GM04503 (cell line): ENCODE results near the gene EML4.
"Not testable (repeated sequence)": the region's sequence is repeated elsewhere in the genome, so short reads cannot be mapped to it uniquely, and the experiment has no call there.

Experiments used
- DNase-seq: peaks from one replicate; pipeline ENCODE4 v3.0.0-alpha.2; 2012; ENCODE audit warnings: low read depth

The EML4 gene

DNA sequence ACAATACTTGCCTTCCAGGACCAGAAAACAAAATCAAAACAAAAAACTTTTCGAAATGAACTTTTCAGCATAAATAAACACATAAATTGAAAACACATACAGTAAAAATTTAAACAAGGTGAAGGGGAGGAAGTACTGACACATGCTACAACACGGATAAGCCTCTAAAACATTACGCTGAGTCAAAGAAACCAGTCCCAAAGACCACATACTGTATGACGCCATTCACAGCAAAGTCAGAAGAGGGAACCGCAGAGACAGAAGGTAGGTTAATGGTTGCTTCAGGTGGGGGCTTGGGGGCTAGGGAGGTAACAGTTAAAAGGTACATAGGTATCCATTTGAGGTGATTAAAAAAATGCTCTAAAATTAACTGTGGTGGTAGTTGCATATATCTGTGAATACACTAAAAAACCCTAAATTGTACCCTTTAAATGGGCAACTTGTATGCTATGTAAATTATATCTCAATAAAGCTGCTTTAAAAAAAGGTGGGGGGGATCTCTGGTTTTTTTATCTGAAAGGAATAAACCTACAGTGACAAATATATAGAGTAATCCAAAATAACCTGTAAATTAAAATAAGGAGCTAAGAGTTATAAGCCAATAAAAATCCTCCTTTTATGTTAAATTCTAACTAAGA lies 184.8 kb downstream of the EML4 start:
- DNase-seq, result no peak

DNA sequence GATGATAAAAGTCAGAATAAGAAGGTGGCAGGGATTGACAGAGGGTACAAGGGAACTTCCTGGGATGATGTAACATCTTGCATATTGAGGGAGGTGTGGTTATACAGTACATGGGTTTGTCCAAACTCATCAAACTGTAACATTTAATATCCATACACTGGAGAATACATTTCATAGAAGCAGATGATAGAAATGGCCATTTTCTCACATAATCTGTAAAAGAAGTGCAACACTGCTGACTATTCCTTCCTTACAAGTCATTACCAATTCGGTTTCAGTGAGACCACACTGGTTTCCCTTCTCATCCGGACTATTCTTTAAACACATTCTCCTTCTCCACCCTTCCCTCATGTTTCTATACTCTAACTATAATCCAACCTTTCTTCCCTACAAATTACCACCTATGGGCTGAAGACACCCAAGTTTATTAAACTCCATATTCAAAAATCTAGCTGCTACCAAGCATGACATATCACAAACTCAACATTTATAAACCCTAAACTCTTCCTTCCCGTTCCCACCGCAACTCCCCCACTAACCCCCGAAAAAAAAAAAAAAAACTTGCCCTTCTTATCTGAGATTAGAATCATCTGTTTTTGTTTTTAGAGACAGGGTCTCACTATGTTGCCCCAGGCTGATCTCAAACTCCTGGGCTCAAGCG lies 190.3 kb downstream of the EML4 start:
- no peak for DNase-seq

DNA sequence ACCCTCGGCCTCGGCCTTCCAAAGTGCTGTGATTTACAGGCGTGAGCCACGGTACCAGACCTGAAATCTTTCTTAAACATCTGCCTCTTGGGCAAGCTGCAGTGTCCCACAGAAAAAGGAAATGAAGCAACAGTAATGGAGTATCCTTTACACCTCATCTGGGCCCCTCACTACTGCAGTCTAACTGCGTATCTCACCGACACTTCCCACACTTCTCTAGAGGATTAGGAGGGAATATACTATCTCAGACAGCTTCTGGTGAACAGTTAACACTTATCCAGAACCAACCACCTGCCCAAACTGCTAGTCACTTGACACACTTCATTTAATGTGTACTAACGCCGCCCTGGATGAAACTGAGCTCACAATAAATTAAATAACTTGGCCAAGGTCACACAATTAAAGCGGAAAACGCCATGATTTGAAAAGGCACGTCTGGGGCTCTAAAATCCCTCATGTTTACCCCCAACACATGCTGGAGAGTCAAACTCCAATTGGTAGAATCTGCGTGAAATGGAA lies 190.9 kb downstream of the EML4 start:
- DNase-seq, result no peak

DNA sequence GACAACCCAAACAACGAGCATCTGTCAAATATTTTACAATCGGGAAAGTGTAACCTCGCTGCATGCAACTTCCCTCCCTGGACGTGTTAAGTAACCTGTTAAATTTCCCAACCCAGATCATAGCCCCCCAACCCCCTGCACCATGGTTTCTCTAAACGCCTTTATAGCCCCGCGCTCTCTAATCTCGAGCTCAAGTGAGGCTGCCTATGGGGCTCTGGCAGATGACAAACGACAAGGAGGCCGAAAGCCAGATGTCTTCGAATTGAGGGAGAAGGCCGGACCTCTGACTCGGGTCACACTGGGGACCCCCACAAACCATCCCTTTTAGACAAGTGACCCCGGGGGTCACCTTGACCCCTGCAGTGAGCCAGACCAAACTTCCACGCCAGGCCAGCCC lies 191.3 kb downstream of the EML4 start:
- DNase-seq, result no peak

DNA sequence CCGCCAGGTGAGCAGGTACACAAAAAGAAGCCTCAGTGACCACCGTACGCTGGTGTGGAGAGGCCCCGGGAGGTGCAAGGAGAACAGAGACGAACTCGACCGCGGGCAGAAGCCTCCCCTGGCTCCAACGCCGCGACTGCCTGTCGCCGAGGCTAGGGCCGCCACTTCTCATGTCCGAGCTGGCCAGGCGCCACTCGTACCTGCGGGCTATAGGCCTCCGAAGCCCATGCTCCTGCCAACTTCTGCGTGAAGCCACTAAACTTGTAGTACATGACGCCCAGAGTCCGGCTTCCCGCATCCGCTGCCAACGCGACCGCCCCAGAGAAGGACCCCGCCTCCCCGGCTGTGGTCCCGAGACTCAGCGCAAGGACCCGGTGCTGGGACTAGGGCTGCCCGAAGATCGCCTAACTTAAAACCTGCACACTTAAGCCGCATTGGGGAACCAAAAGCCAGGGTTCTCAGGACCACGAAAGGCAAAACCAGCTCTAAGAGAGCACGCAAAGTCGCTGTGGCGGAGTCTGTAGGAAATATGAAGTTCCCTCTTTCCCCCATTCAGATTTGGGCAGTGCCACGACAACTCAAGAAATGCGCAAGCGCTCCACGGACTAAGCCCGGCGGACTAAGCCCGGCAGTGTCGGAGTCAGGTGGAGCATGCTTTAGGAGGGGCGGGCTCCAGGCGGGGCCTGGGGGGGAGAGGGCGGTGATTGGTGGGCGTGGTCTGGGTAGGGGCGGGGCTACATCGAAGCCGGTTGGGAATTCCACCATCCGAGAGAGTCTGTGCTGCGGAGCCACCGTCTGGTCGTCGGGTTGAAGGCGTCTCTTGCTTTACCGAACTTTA lies 192.0 kb downstream of the EML4 start, which contains the start of gene COX7A2L:
COX7A2L (minus strand) TSS at position 328 of the 838 bp plus-strand sequence; CDS start at position 272, 56 bp downstream.
- peak; percentile 78 for DNase-seq

DNA sequence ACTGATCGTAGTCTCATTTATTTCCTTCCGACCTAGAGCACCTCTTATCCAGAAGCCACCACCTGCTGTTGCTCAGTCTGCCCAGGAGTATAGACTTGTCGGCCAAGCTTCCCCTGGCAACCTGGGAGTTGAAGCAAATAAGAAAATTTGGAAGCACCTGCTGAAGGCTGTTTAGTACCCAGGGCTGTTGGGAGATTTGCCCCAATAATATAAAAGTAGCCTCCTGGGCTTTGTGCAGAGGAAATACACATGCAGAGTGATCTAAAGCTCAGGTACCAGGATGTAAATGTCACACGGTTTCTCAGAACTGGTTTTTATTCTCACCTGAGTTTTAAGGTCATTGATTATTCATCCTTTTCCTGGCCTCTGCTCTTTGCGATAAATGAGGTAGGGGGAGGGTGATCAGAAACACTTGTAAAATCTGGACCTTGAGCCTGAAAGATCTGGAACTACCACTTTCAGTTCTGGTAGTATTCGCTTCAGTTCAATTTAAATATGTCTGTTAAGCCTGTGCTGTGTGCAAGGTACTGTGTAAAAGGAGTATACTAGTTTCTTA lies 192.7 kb downstream of the EML4 start:
- DNase-seq, result no peak

DNA sequence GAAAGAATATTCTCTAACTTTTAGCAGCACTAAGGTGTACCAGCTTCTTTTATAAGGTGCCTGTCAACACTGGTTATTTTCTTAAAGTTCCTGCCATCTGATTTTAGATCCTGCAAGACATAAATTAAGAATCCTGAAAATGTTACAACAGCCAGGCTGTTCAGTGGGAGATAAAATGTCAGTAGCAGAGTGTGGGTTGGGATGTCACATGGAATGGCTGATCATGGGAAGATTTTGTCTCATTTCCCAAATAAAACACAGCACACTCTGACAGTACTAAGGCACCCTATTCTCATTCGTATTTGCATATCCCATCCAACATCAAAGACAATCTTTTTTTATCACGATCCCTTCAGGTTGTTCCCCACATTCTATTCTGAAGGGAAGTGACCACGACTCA lies 194.3 kb downstream of the EML4 start:
- DNase-seq, result no peak

DNA sequence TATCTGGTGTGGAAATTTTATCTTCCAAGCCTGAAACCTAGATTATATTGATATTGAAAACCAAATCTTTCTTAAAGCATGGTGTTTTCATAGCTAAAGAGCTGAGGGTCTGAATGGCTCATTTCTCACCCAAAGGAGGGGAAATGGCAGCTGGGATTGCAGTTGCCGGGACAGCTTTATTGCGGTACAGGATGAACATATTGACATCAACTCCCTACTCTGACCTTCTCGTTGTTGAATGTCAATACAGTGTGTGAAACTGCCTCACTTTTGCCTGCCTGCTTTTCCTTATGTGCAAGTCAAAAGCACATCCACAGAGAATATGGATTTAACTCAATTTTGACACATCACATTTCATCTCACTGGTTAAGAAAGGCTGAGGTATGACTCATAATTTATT lies 195.5 kb downstream of the EML4 start:
- no peak for DNase-seq

DNA sequence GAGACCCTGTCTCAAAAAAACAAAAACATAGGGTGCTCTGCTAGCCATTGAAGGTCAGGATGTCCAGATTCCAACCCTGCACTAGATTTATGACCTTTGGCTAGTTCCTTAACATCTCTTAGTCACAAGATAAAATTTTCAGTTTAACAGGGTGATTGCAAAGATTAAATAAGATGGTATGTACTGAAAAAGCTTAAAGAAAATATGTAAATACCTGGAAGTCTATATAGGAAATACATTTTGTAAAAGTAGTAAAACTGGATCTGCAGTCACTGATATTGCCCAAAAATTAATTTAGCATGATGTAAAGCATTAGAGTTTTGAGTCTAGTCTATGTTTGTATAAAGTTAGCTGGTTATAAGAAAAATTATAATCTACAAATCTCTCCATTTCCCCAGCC lies 197.3 kb downstream of the EML4 start:
- DNase-seq, result no peak

DNA sequence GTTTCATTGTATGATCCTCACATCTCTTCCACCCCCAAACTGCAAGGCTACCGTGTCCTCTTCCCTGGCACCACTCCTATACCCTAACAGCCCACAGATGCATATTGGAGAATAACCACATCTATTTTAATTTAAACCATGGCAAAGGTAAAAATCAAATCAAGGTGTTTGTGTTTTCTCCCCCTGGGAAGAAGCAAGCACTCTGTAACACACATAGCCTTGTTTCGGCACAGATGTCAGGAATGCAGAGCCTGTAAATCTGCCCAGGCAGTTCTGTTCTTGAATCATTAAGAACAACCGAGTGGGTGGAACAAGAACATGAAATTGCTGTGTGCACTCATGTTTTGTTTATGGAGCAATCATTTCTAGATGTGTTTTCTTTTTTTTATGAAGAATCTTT lies 198.7 kb downstream of the EML4 start:
- no peak for DNase-seq

DNA sequence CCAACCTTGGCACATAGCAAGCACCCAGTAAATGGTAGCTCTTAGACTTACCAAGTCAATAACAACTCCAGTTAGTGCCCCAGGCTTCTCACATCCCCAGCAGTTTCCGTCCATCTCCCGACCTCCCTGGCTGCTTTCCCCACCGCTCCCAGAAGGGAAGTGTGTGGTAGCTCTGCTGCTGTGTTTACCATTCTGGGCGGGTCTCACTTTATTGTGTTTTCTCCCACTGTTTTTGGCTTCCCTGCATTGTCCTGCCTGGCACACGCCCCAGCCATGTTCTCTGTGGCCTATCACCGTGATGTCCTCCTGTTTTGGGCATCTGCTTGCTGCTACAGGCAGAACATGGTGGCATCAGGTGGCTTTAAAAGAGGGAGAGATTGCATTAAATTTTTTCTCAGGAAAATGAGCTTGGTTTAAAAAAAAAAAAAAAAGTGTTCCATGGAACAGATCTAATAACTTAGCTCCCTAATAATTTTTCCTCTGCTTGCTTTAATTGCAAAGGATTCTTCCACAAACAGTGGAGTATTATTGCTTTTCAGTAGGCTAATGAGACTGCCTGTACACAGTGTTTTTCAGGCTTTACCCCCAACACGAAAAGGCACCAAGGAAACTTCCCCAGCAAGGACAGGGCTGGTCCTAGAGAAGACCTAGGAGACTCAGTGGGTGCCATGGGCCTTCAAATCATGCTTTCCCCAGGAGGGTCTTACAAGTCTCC lies 199.8 kb downstream of the EML4 start:
- DNase-seq, result no peak

DNA sequence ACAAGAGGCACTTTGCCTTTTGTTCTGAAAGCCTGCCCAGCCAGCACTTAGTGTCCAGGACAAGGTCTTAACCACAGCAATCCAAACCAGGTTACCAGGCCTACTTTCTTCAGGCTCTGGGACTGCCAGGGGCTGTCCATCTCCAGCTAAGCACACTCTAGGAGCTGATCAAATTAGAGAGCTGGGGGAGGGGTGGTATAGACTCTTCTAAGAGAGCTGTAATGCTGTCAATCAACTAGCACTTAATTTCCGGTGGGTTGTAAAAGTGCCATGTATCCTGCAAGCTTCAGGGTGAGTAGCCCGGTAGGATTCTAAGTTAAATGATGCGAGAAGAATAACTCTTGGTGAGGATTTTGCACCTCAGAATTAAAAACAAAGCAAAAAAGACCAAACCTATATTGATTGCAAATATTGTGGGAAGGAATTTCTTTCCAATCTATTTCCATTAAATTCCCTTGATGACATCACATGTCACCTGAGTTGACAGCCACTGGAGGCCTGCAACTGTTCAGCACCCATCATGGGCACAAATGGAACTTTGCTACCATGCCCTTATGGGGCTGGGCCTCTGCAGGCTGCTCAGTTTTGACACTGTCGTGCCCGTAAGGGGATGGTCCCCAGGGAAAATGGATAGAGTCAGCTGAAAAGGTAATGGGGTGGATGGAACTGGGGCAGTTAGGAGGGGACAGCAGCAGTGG lies 200.5 kb downstream of the EML4 start:
- no peak for DNase-seq

DNA sequence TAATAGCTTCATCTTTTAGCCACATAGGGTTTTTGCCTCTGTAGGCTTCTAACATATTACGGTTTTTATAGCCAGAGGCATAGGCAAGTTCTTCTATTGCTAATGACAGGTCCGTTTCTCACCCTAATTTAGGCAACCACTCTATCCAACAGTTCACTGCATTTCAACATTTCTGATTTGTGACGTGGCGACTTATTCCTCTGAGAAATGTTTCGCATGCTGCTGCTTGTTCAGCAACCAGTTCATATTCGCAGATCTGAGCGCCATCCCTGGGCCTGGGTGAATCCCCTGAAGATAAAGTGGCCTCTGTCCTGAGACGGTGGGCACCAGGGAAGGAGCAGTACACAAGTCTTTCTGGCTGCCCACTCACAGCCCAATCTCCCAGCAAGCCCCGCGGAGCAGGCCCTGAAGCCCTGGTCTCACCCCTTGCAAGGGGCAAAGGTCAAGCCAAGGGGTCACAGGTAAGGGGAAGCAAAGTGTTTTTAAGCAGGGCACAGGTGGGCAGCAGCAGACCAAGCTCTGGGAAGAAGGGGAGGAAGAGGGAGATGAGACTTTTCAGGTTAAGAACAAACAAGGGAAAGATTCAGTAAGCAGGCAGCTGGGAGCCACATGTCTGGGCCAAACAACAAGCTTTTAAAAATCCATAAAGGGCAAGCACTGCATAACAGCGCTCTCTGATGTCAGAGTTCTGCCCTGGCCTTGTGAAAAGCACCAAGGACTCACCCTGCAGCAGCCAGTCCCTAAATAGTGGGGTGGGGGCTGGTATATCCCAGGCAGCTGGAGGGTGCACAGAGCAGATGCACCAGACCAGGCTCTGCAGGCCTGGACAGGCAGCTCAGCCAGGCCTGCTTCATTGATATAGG lies 202.7 kb downstream of the EML4 start:
- DNase-seq, result no peak

DNA sequence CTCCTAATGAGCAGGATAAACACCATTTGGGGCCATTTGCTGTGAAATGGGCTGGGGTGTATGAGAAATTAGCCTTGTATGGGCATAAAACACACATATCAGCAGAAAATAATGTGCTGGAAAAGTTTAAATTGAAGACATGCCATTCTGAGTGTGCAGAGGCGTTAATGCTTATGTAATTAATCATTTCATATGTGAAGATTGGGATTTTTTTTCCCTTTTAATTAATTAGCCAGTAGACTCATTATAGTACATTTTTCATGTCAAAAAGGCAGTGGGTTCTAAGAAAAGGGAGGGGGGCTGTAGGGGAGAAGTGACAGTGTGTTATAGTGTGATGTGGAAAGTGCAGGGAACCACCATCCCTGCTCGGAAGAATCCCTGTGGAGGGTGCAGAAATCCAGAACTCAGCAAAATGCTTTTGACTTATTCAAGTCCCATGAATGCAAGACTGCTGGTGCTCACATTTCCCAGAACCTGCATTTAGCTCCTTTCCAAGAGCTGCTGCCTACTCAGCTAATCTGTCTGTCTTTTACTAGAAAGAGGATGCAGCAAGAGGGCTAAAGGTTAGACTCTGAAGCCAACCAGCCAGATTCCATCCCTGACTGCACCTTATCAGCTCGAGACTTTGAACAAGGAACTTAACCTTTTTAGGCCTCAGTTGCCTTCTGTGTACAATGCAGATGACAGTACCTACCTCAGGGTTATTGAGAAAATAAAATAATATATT lies 203.5 kb downstream of the EML4 start:
- no peak for DNase-seq

DNA sequence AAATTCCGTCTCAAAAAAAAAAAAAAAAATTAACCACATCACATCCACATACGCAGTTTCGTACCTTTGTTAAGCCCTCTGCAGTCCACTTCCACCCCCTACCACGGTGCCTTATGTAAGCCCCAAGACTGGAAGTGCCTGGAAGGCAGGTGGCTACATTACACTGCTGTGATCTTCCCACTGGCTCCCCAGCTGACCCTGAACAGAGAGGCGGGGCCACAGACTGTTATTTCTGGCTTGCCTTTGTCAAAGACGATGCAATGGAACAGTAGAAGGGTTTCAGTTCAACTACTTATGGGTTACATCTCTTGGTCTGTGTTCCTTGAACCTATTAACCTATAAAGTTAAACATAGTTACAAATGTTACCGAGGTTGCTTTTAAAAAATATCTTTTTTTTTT lies 207.6 kb downstream of the EML4 start:
- DNase-seq, result no peak

DNA sequence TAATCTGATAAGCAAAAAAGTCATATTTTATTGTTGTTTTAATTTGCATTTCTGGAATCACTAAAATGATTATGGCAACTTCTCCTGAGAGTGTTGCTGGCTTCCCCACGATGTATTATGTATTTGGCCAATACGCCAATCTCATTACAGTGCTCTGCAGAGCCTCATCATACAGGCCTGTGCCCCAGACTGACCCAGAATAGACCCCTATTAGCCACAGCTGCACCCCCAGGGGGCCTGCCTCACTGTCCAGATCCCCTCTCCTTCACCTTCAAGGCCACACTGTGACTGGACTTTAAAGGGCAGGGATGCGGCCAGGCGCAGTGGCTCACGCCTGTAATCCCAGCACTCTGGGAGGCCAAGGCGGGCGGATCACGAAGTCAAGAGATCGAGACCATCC lies 209.3 kb downstream of the EML4 start:
- DNase-seq, result no peak

DNA sequence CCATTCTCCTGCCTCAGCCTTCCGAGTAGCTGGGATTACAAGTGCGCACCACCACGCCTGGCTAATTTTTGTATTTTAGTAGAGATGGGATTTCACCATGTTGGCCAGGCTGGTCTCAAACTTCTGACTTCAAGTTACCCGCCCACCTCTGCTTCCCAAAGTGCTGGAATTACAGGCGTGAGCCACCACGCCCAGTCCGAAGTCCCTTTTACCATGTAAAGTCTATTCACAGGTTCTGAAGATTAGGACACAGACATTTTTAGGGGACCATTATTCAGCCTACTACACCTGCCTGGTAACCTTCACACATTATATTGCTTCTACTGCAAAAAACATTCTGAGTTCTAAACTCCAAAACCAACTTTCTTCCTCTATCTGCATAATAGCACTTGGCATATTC lies 210.9 kb downstream of the EML4 start:
- DNase-seq, result not testable (repeated sequence)

DNA sequence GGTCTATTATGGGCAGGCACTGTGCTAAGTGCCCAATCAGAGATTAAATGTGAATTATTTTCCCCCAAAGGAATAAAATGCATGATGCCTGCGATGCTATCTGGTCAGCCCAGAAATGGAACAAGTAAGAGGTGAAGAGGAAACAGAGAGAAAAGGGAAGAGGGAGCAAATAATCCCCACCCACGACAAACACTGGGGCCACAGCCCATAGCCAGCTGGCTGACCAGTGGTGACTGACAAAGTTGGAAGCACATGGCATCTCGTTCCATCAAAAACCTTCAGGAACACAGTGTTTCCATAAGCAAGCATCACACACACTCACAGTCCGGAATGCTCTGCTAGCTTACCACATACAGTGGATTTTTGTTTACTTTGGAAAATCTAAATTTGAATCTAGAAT lies 213.0 kb downstream of the EML4 start:
- DNase-seq, result no peak
